Measurements from ENCODE around the gene ATPAF2.

Gene ATPAF2

DNA sequence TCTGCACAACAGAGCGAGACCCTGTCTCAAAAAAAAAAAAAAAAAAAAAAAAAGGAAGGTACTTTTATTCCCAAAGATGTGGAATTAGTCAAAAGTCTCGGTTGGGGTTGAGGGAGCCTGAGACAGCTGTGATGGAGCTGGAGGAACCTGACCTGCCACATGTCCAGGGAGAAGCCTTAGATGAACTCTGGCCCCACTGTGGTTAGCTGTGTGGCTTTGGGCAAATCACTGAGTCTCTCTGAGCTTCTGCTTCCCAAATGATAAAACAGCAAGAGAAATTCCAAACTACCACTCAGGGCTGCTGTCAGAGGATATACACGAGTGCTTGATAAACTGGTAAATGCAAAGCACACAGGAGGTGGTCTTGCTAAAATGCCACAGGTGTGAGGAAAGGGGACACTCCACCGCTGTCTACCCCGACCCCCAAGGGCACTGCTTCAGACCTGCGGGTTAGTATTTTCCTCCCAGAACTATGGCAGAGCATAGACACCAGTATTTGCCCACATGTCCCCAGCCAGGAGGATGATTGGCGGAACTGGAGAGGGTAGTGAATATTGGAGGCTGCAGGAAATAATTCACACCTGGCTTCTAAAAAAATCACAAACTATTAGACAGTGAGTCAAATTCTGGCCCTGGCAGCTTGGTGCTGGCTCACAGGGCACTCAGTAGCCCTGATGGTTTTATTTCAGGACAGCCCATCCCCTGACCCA lies 51.6 kb downstream of the ATPAF2 start:
- Histone ChIP-seq H4K20me1 (ENCODE audit: control insufficient read depth, insufficient read depth, low read depth, low read length) (no peaks in the 10 kb centered on the region), H3K27ac (ENCODE audit: low read depth, low read length) (no peak overlapping the region), H3K9me2 (replicated peaks; ENCODE audit: control insufficient read depth, low read length) (no peaks in the 10 kb centered on the region), H3K4me3 (ENCODE audit: low read length) (no peak overlapping the region), H3K79me2 (ENCODE audit: control insufficient read depth, low read length) (no peaks in the 10 kb centered on the region), H3K36me3 (ENCODE audit: control insufficient read depth, low read length) (no peaks in the 10 kb centered on the region), H3K9me3 (ENCODE audit: control insufficient read depth, insufficient read depth, low read length) (no peaks in the 10 kb centered on the region), H3F3A (ENCODE audit: control insufficient read depth, insufficient read depth) (no peaks in the 10 kb centered on the region), H3K4me2 (ENCODE audit: low read length) (no peak overlapping the region), H3K27me3 (ENCODE audit: control insufficient read depth, low read length) (no peaks in the 10 kb centered on the region), H3K4me1 (ENCODE audit: control insufficient read depth, low read length) (no peaks in the 10 kb centered on the region)
- TF ChIP-seq EZH2phosphoT487 (IDR thresholded peaks at IDR 0.05; ENCODE audit: borderline replicate concordance, low read length): no peak
- TF ChIP-seq, protein P1, sequence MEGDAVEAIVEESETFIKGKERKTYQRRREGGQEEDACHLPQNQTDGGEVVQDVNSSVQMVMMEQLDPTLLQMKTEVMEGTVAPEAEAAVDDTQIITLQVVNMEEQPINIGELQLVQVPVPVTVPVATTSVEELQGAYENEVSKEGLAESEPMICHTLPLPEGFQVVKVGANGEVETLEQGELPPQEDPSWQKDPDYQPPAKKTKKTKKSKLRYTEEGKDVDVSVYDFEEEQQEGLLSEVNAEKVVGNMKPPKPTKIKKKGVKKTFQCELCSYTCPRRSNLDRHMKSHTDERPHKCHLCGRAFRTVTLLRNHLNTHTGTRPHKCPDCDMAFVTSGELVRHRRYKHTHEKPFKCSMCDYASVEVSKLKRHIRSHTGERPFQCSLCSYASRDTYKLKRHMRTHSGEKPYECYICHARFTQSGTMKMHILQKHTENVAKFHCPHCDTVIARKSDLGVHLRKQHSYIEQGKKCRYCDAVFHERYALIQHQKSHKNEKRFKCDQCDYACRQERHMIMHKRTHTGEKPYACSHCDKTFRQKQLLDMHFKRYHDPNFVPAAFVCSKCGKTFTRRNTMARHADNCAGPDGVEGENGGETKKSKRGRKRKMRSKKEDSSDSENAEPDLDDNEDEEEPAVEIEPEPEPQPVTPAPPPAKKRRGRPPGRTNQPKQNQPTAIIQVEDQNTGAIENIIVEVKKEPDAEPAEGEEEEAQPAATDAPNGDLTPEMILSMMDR (IDR thresholded peaks at IDR 0.05; ENCODE audit: low read depth, low read length, poor library complexity, severe bottlenecking): no peak

DNA sequence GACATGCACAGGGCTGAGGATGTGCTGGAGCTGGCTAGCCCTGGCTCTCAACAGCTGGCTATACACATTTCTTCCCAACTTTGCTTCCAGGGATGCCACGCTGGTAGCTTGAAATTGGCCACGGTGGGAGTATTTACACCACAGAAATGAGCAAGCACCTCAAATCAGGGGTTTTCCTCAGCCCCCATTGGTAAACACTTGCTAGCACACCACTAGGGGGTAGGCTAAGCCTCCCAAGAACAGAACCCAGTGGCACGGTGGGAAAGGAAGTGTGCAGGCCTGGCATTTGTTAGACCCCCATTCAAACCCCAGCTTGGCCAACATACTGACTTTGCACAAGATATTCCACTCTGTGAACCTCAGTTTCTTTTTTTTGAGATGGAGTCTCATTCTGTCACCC lies 53.4 kb downstream of the ATPAF2 start:
- no peaks in the 10 kb centered on the region for H3K27me3 ChIP-seq (ENCODE audit: control insufficient read depth, low read length)
- no peaks in the 10 kb centered on the region for H3K4me1 ChIP-seq (ENCODE audit: control insufficient read depth, low read length)
- no peak overlapping the region for H3K4me3 ChIP-seq (ENCODE audit: low read length)
- no peaks in the 10 kb centered on the region for H3K9me2 ChIP-seq (replicated peaks; ENCODE audit: control insufficient read depth, low read length)
- TF ChIP-seq, protein P1 (IDR thresholded peaks at IDR 0.05; ENCODE audit: low read depth, low read length, poor library complexity, severe bottlenecking): peak; percentile 45
- TF ChIP-seq EZH2phosphoT487 (IDR thresholded peaks at IDR 0.05; ENCODE audit: borderline replicate concordance, low read length): no peak
- H3F3A ChIP-seq (ENCODE audit: control insufficient read depth, insufficient read depth): no peaks in the 10 kb centered on the region
- H3K79me2 ChIP-seq (ENCODE audit: control insufficient read depth, low read length): no peaks in the 10 kb centered on the region
- H3K36me3 ChIP-seq (ENCODE audit: control insufficient read depth, low read length): no peaks in the 10 kb centered on the region
- H4K20me1 ChIP-seq (ENCODE audit: control insufficient read depth, insufficient read depth, low read depth, low read length): no peaks in the 10 kb centered on the region
- H3K4me2 ChIP-seq (ENCODE audit: low read length): no peak overlapping the region
- no peak overlapping the region for H3K27ac ChIP-seq (ENCODE audit: low read depth, low read length)
- H3K9me3 ChIP-seq (ENCODE audit: control insufficient read depth, insufficient read depth, low read length): no peaks in the 10 kb centered on the region

DNA sequence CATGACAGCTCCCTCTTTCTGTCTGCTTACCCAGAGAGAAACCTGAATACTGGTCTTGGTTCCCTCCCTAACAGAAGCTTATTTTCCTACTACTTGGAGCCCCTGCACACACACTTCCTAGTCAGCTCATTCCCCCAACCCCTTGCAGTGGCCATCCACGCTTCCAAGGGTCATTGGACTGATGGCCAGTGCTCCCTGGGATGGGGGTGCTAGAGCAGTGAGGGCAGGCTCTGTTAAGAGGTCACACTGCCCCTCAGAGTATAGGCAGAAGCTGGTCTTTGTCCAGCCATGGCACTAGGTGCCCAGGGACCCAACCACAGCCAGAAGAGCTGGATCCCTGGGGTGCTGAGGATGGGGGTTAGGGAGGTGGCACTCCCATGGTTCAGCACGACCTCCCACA lies 53.8 kb downstream of the ATPAF2 start:
- H3K4me3 ChIP-seq (ENCODE audit: low read length): no peak overlapping the region
- H3K79me2 ChIP-seq (ENCODE audit: control insufficient read depth, low read length): no peaks in the 10 kb centered on the region
- H3K36me3 ChIP-seq (ENCODE audit: control insufficient read depth, low read length): no peaks in the 10 kb centered on the region
- H4K20me1 ChIP-seq (ENCODE audit: control insufficient read depth, insufficient read depth, low read depth, low read length): no peaks in the 10 kb centered on the region
- no peaks in the 10 kb centered on the region for H3F3A ChIP-seq (ENCODE audit: control insufficient read depth, insufficient read depth)
- no peak overlapping the region for H3K27ac ChIP-seq (ENCODE audit: low read depth, low read length)
- no peak overlapping the region for H3K4me2 ChIP-seq (ENCODE audit: low read length)
- no peaks in the 10 kb centered on the region for H3K9me3 ChIP-seq (ENCODE audit: control insufficient read depth, insufficient read depth, low read length)
- H3K4me1 ChIP-seq (ENCODE audit: control insufficient read depth, low read length): no peaks in the 10 kb centered on the region
- no peaks in the 10 kb centered on the region for H3K9me2 ChIP-seq (replicated peaks; ENCODE audit: control insufficient read depth, low read length)
- no peaks in the 10 kb centered on the region for H3K27me3 ChIP-seq (ENCODE audit: control insufficient read depth, low read length)
- TF ChIP-seq EZH2phosphoT487 (IDR thresholded peaks at IDR 0.05; ENCODE audit: borderline replicate concordance, low read length): no peak
- TF ChIP-seq, protein P1 (IDR thresholded peaks at IDR 0.05; ENCODE audit: low read depth, low read length, poor library complexity, severe bottlenecking): no peak
